C4-2B (cell line): ENCODE data around the gene DLG1.

Experiments
- H3K27ac ChIP-seq: fragments of 450-650 bp; 2 replicates; pipeline ENCODE4 v1.5.1; 2017
- ZFX ChIP-seq: fragments of 450-650 bp; IDR thresholded peaks from 2 replicates; pipeline ENCODE4 v1.6.1; 2017
- TF ChIP-seq, protein P1 (sequence below): fragments of 450-650 bp; conservative IDR thresholded peaks from 2 replicates; pipeline ENCODE4 v1.5.1; 2017; ENCODE audit warnings: mild to moderate bottlenecking

DLG1 gene

DNA sequence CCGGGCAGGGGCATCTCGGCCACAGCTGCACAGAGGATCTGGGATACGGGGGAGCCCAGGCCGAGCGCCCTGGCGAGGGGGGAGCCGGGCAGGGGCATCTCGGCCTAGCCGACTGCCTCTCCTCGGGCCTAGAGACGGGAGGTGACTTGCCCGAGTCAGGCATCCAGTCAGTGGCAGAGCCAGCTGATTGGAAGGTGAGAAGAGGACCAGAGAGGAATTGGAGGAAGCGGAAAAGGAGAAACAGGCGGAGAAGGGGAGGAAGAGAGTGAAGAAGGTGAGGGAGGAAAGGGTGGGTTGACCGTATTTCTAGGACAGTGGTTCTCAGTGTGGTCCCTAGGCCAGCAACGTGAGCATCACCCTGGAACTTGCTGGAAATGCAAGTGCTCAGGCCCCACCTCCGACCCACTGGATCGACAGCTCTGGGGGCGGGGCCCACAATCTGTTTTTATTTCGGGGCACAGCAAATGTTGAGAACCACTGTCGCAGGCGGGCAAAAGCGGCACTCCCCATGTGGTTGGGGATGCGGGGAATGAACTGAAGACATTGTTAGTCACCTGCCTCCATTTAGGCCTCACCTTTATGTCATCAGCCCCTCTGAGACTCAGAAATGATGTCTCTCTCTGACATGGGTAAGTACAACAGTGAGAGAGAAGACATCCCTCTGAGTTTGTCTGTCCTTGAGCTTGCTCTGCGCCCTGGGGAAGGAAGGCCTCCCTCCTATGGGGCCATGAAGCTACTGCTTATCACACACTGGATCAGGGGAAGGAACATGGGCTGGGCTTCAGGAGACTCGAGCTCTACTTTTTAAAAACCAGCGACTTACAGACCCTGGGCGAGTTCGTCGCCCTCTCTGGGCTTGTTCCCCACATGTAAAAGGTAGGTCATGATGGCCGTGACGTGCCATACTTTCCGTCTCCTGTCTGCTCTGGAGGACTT, 267.8 kb downstream of the DLG1 start:
- H3K27ac ChIP-seq, result no peak overlapping the region

DNA sequence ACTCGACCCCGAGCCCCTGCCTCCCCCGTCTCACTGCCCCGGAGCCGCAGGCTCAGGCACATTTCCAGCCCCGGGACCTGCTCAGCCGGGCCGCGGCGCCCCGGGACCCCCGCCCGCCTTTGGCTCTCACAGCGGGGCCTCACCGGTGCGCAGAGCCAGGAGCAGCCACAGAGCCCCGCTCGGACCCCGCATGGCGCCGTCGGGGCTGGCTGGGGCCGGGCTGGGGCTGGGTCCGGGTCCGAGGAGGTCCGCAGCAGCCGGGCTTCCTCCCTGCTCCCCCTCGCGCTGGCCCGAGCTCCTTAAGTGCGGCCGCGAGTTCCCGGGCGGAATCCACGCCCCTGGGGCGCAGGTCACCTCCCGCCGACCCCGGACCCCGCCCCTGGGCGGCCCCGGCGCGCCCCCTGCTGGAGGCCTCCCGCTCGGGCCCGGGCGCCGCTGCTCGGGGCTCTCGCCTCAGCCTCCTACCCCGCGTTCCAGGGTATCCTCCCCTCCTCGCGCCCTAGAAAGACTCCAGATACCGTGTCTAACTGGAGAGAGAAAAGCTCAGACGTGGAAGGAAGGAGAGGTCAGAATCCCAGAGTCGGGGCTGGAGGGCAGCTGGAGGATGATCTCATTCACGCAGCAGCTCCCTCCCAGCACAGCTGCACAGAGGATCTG, 268.8 kb downstream of the DLG1 start, which contains the start of gene MELTF:
Gene MELTF, minus strand, starts transcription at position 307 of the 657 bp plus-strand sequence. Its CDS starts 115 bp downstream, at position 192.
- H3K27ac ChIP-seq, result no peak within 1 kb of the TSS
- TF ChIP-seq, protein P1, sequence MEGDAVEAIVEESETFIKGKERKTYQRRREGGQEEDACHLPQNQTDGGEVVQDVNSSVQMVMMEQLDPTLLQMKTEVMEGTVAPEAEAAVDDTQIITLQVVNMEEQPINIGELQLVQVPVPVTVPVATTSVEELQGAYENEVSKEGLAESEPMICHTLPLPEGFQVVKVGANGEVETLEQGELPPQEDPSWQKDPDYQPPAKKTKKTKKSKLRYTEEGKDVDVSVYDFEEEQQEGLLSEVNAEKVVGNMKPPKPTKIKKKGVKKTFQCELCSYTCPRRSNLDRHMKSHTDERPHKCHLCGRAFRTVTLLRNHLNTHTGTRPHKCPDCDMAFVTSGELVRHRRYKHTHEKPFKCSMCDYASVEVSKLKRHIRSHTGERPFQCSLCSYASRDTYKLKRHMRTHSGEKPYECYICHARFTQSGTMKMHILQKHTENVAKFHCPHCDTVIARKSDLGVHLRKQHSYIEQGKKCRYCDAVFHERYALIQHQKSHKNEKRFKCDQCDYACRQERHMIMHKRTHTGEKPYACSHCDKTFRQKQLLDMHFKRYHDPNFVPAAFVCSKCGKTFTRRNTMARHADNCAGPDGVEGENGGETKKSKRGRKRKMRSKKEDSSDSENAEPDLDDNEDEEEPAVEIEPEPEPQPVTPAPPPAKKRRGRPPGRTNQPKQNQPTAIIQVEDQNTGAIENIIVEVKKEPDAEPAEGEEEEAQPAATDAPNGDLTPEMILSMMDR, result no peak; the same call in 1 of the 2 replicates
- TF ChIP-seq ZFX, result no peak

More for the DNA sequence above, 267.8 kb downstream of the DLG1 start:
- no peak for TF ChIP-seq ZFX
- TF ChIP-seq, protein P1, result no peak

DNA sequence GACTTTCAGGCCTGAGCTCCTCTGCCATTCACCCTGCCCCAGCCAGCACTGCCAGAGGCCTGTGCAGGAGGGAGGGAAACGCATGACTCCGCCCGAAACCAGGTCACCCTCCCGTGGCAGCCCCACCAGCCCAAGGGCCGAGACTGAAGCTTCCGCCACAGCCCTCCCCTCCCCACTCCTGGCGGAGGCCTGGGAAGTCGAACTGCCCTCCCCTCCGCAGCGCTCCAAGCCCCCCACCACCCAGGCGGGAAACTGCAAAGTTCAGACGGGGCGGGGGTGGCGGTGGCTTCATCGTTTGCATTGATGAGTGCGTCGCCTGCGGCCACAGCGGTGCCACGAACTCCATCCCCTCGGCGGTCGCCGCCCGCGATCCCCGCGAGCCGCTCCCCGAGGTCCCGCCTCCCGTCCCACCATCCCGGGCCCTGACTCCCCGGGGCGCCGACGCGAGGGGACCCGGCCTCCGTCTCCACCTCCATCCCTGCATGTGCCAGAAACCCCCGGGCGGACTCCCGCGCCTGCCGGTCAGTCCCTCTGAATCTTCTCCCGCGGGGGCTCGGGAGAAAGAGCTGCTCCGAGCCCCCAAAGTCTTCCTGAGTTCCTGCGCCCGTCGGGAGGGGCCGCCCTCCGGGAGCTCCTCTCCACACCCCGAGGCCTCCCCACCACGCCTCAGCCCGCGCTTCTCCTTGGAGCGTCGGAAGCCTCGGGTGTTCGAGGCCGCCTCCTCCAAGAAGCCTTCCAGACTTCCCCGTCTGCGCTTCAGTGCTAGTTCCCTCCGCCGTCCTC, 269.5 kb downstream of the DLG1 start:
- H3K27ac ChIP-seq, result no peak overlapping the region
- TF ChIP-seq ZFX, result no peak
- TF ChIP-seq, protein P1, result no peak

DNA sequence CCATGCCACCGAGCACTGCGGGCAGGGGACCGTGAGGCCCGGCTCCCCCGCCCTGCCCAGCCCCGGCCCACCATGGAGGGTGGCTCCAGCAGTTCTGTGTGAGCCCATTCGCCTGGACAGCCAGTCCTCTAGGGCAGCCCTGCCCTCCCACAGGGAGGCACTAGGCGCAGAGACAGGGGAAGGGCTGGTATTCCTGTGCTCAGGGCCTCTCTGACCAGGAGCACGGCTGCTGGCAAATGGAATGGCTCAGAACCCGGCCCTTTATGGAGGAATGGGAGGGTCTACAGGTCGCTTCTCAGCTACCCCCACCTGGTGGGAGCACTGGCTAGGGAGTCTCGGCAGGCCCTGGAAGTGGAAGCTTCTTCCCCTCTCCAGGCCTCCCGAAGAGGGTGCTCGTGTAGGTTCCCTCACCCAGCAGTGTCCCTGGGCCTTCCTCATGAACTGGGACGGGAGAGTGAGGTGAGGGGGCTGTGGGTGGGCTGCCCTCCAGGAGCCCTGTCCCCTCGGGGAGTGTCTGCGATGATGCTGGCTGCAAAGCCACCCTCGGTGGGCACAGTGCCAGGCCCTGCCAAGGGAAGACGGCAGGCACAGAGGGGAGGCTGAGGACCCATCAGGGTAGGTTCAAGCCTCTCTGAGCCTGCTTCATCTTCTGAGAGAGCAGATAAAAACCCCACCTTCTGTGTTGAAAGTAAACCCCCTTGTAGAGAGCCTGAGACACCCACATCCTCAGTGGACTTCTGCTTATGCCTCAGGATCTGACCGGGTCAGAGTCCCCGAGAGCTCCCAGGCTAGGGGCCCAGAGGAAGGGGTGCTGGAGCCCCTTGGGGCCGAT, 270.3 kb downstream of the DLG1 start:
- no peak overlapping the region for H3K27ac ChIP-seq
- TF ChIP-seq, protein P1, result no peak
- TF ChIP-seq ZFX, result no peak

DNA sequence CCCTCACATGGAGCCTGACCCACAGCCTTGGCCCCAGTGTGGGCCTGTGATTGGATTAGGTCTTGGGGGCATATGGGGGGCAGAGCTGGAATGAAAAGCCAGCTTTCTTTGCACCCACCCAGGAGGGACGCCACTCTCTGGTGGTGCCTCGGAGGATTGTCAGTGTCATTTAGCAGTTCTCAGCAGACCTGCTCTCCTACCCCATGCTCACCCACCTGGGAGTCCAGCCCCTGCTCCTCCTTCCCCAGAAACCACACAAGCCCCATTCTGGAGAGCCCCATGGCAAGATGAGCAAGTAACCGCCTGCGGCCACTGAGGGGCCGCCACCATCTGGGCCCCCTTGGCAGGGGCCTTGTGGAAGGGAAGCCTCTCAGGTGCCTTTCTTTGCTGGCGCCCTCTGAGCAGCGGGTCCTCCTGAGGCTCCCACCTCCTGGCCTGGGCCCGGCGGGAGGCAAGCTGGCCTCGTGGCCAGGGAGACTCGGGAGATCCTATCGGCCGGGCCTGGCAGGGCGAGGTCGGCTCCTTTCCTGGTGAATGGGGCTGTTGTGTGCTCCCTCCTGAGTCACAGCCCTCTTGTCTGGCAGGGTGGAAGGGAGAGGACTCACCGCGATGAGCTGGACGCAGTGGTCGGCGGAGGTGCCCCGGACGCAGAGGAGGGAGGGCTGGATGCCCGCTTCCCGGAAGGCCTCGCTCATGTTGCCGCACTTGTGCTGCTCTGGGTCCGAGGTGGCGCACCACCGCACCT, 271.1 kb downstream of the DLG1 start:
- TF ChIP-seq ZFX, result no peak
- TF ChIP-seq, protein P1, result no peak
- H3K27ac ChIP-seq, result no peak overlapping the region

DNA sequence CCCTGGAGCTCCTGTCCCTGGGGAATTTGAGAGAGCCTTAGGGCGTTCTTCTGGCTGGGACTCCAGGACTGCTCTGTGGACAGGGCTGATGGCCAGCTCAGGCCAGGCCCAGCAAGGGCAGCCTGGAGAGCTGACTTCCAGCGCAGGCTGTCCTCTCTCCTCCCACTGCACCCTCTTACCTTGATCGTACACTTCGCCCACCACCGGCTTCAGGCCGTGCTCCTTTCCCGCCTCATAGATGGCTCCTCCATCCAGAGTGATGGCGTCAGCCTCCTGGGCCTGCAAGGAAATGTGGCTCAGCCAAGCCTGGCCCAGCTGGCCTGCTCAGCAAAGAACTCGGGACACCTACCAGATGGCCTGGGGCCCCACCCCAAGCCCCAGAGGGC, 271.9 kb downstream of the DLG1 start:
- TF ChIP-seq ZFX, result no peak
- TF ChIP-seq, protein P1, result no peak
- no peak overlapping the region for H3K27ac ChIP-seq
